Measurements from ENCODE around the gene VPS39. TPM values are rescaled to one million over a fixed set of nuclear protein-coding genes. Genes with fewer than 3 reads are reported as not detected.

The VPS39 gene
- total RNA-seq, 3 donors from 2014 or later = 79.0 to 116 (median 89.9) TPM

- DNase-seq (ENCODE audit: low spot score in 2 of 2) = no peak
- H3K9me3 ChIP-seq = peaks cover 0 to 7% of the 10 kb centered on the region in 2 donors
Measured at GRCh38 chr15:42110367-42110766, 97.7 kb downstream of the VPS39 start.

GRCh38 chr15:42108806-42109205, 99.3 kb downstream of the VPS39 start:
- no peak for TF ChIP-seq POLR2A (IDR thresholded peaks at IDR 0.05)
- TF ChIP-seq POLR2AphosphoS5 (IDR thresholded peaks at IDR 0.05) = no peak
- no peak for TF ChIP-seq CTCF (IDR thresholded peaks at IDR 0.05)
- H3K27me3 ChIP-seq = no peaks in the 10 kb centered on the region
- intact Hi-C loops (cut with DNase I; ENCODE audit: low total_unique reads) = no loop called here
- H3K4me1 ChIP-seq = no peaks in the 10 kb centered on the region
- no peak overlapping the region for H3K27ac ChIP-seq
- no peak for DNase-seq (ENCODE audit: low spot score in 2 of 2)
- H3K9me3 ChIP-seq = peaks cover 0 to 7% of the 10 kb centered on the region in 2 donors
- no peaks in the 10 kb centered on the region for H3K36me3 ChIP-seq
- no peak overlapping the region for H3K4me3 ChIP-seq

More at GRCh38 chr15:42110367-42110766, 97.7 kb downstream of the VPS39 start:
- Histone ChIP-seq H3K4me1 (no peaks in the 10 kb centered on the region), H3K27ac (no peak overlapping the region), H3K36me3 (no peaks in the 10 kb centered on the region), H3K4me3 (no peak overlapping the region), H3K27me3 (no peaks in the 10 kb centered on the region)
- TF ChIP-seq CTCF (IDR thresholded peaks at IDR 0.05) (no peak), POLR2AphosphoS5 (IDR thresholded peaks at IDR 0.05) (no peak), POLR2A (IDR thresholded peaks at IDR 0.05) (no peak)
- intact Hi-C loops (cut with DNase I; ENCODE audit: low total_unique reads) = no loop called here

Other genes with a start within 250 kb of the VPS39 start
- gene EHD4, start 235.7 kb downstream of the VPS39 start, total RNA-seq = 10 to 100 TPM; 30.2 to 30.5 (median 30.4) TPM
- not detected for gene PLA2G4E, start 187.3 kb downstream of the VPS39 start, total RNA-seq
- gene PLA2G4D, start 113.7 kb downstream of the VPS39 start, total RNA-seq = not detected
- 1 to 10 TPM in 2 of 3 donors, under 1 TPM in 1; under 0.01 to 2.0 (median 1.8) TPM for gene PLA2G4F, start 51.7 kb downstream of the VPS39 start, total RNA-seq
- 10 to 100 TPM; 30.2 to 35.5 (median 34.5) TPM for gene GANC, start 64.9 kb upstream of the VPS39 start, total RNA-seq
- 100 to 1,000 TPM in 2 of 3 donors, 10 to 100 TPM in 1; 57.9 to 145 (median 102) TPM for gene TMEM87A, start 65.1 kb upstream of the VPS39 start, total RNA-seq
- gene CAPN3, start 151.2 kb upstream of the VPS39 start, total RNA-seq = 10 to 100 TPM; 12.5 to 27.1 (median 15.4) TPM